ENCODE results near the gene RNF25. TPM values are rescaled to one million over a fixed set of nuclear protein-coding genes. Genes with fewer than 3 reads are reported as not detected.

Gene RNF25
- total RNA-seq, 4 donors from 2014 or later: 5.6 to 33.8 (median 11.5) TPM

GRCh38 chr2:218643751-218644310, 28.0 kb downstream of the RNF25 start:
- TF ChIP-seq CTCF (IDR thresholded peaks at IDR 0.05) (no peak), POLR2A (IDR thresholded peaks at IDR 0.05) (no peak)
- H3K36me3 ChIP-seq: no peaks in the 10 kb centered on the region

GRCh38 chr2:218642786-218643185, 29.0 kb downstream of the RNF25 start:
- TF ChIP-seq POLR2A (IDR thresholded peaks at IDR 0.05) (no peak), CTCF (IDR thresholded peaks at IDR 0.05) (no peak)
- Histone ChIP-seq H3K4me1 (no peaks in the 10 kb centered on the region), H3K4me3 (no peak overlapping the region), H3K36me3 (no peaks in the 10 kb centered on the region), H3K27me3 (no peaks in the 10 kb centered on the region), H3K9me3 (no peaks in the 10 kb centered on the region), H3K27ac (no peak overlapping the region)
- intact Hi-C loops (cut with DNase I; ENCODE audit: low total_unique reads): no loop called here
- no peak for DNase-seq

More at GRCh38 chr2:218643751-218644310, 28.0 kb downstream of the RNF25 start:
- H3K27me3 ChIP-seq: no peaks in the 10 kb centered on the region
- H3K9me3 ChIP-seq: no peaks in the 10 kb centered on the region
- H3K4me1 ChIP-seq: no peaks in the 10 kb centered on the region
- no peak overlapping the region for H3K27ac ChIP-seq
- intact Hi-C loops (cut with DNase I; ENCODE audit: low total_unique reads): no loop called here
- no peak for DNase-seq
- no peak overlapping the region for H3K4me3 ChIP-seq

GRCh38 chr2:218642121-218642656, 29.6 kb downstream of the RNF25 start:
- Histone ChIP-seq H3K9me3 (no peaks in the 10 kb centered on the region), H3K4me3 (no peak overlapping the region), H3K27me3 (no peaks in the 10 kb centered on the region), H3K27ac (no peak overlapping the region), H3K4me1 (no peaks in the 10 kb centered on the region), H3K36me3 (no peaks in the 10 kb centered on the region)
- intact Hi-C loops (cut with DNase I; ENCODE audit: low total_unique reads): no loop called here
- TF ChIP-seq CTCF (IDR thresholded peaks at IDR 0.05): no peak
- no peak for TF ChIP-seq POLR2A (IDR thresholded peaks at IDR 0.05)
- DNase-seq: no peak

- Histone ChIP-seq H3K4me3 (no peak overlapping the region), H3K27me3 (no peaks in the 10 kb centered on the region), H3K27ac (no peak overlapping the region), H3K9me3 (no peaks in the 10 kb centered on the region), H3K4me1 (no peaks in the 10 kb centered on the region), H3K36me3 (no peaks in the 10 kb centered on the region)
- no peak for TF ChIP-seq CTCF (IDR thresholded peaks at IDR 0.05)
- TF ChIP-seq POLR2A (IDR thresholded peaks at IDR 0.05): no peak
- no peak for DNase-seq
- intact Hi-C loops (cut with DNase I; ENCODE audit: low total_unique reads): no loop called here
Observed at GRCh38 chr2:218638372-218638771, 33.4 kb downstream of the RNF25 start.

- intact Hi-C loops (cut with DNase I; ENCODE audit: low total_unique reads): no loop called here
- TF ChIP-seq POLR2A (IDR thresholded peaks at IDR 0.05) (no peak), CTCF (IDR thresholded peaks at IDR 0.05) (no peak)
- H3K36me3 ChIP-seq: no peaks in the 10 kb centered on the region
Observed at GRCh38 chr2:218635719-218636118, 36.1 kb downstream of the RNF25 start.

More at GRCh38 chr2:218635719-218636118, 36.1 kb downstream of the RNF25 start:
- no peaks in the 10 kb centered on the region for H3K9me3 ChIP-seq
- no peak overlapping the region for H3K4me3 ChIP-seq
- H3K27me3 ChIP-seq: no peaks in the 10 kb centered on the region
- no peak for DNase-seq
- no peaks in the 10 kb centered on the region for H3K4me1 ChIP-seq
- no peak overlapping the region for H3K27ac ChIP-seq

Data from uterus (tissue), 4 donors.